GM19025 (cell line): ENCODE measurements around the gene TACC2.
"Not testable (repeated sequence)": the region's sequence is repeated elsewhere in the genome, so short reads cannot be mapped to it uniquely, and the experiment has no call there.

Source experiments
- ATAC-seq: cut with Tn5 transposase; IDR thresholded peaks from one replicate; pipeline ENCODE4 v1.9.1; 2021; ENCODE audit warnings: mild to moderate bottlenecking, low read depth, moderate library complexity; ENCODE audit not compliant: unreplicated experiment

The TACC2 gene

GRCh38 chr10:122021379-122021778 is 32.4 kb downstream of the TACC2 start:
- no peak for ATAC-seq

GRCh38 chr10:122021828-122022227 is 32.9 kb downstream of the TACC2 start:
- no peak for ATAC-seq

GRCh38 chr10:122022276-122022675 is 33.3 kb downstream of the TACC2 start:
- ATAC-seq = no peak

- ATAC-seq = not testable (repeated sequence)
Measured at GRCh38 chr10:122023257-122023656, 34.3 kb downstream of the TACC2 start.

- no peak for ATAC-seq
Measured at GRCh38 chr10:122029499-122030199, 40.7 kb downstream of the TACC2 start.

- ATAC-seq = no peak
Measured at GRCh38 chr10:122030200-122030552, 41.2 kb downstream of the TACC2 start.

GRCh38 chr10:122033224-122033926 is 44.4 kb downstream of the TACC2 start:
- ATAC-seq = no peak

GRCh38 chr10:122034149-122034756 is 45.3 kb downstream of the TACC2 start:
- no peak for ATAC-seq

GRCh38 chr10:122040786-122041185 is 51.8 kb downstream of the TACC2 start:
- ATAC-seq = no peak

GRCh38 chr10:122042836-122043235 is 53.9 kb downstream of the TACC2 start:
- ATAC-seq = no peak

- ATAC-seq = no peak
Measured at GRCh38 chr10:122044045-122044661, 55.2 kb downstream of the TACC2 start.

GRCh38 chr10:122044713-122045112 is 55.8 kb downstream of the TACC2 start:
- ATAC-seq = no peak

- no peak for ATAC-seq
Measured at GRCh38 chr10:122045212-122045611, 56.2 kb downstream of the TACC2 start.

GRCh38 chr10:122047560-122047959 is 58.6 kb downstream of the TACC2 start:
- ATAC-seq = no peak

- no peak for ATAC-seq
Measured at GRCh38 chr10:122049076-122049475, 60.1 kb downstream of the TACC2 start.

- ATAC-seq = no peak
Measured at GRCh38 chr10:122050311-122050710, 61.3 kb downstream of the TACC2 start.

GRCh38 chr10:122050811-122051210 is 61.8 kb downstream of the TACC2 start:
- ATAC-seq = no peak

GRCh38 chr10:122051609-122052385 is 62.8 kb downstream of the TACC2 start:
- ATAC-seq = no peak

- no peak for ATAC-seq
Measured at GRCh38 chr10:122052701-122053100, 63.7 kb downstream of the TACC2 start.

- no peak for ATAC-seq
Measured at GRCh38 chr10:122053314-122053713, 64.4 kb downstream of the TACC2 start.
